B cell (primary cell): ENCODE data around the gene NKAIN2.

Experiments used
- EZH2 ChIP-seq: IDR thresholded peaks from 2 replicates; pipeline ENCODE4 v1.6.1; 2012; ENCODE audit warnings: borderline replicate concordance, low read depth, mild to moderate bottlenecking, moderate library complexity, low read length; ENCODE audit not compliant: insufficient read depth, poor library complexity, severe bottlenecking
- TF ChIP-seq, protein P1 (sequence below): fragments of 200-600 bp; IDR thresholded peaks from one replicate; pipeline ENCODE4 v1.8.0; 2022; ENCODE audit warnings: antibody characterized with exemption, mild to moderate bottlenecking

DNA sequence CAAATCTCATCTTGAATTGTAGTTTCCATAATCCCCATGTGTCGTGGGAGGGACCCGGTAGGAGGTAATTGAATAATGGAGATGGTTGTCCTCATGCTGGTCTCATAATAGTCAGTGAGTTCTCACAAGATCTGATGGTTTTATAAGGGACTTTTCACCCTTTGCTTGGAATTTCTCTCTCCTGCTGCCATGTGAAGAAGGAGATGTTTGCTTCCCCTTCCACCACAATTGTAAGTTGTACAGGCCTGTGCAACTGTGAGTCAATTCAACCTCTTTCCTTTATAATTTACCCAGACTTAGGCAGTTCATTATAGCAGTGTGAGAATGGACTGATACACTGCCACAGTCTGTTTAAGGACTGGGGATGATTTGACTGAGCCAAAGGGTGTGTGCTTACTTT, 44.7 kb downstream of the NKAIN2 start:
- no peak for TF ChIP-seq EZH2
- TF ChIP-seq, protein P1, sequence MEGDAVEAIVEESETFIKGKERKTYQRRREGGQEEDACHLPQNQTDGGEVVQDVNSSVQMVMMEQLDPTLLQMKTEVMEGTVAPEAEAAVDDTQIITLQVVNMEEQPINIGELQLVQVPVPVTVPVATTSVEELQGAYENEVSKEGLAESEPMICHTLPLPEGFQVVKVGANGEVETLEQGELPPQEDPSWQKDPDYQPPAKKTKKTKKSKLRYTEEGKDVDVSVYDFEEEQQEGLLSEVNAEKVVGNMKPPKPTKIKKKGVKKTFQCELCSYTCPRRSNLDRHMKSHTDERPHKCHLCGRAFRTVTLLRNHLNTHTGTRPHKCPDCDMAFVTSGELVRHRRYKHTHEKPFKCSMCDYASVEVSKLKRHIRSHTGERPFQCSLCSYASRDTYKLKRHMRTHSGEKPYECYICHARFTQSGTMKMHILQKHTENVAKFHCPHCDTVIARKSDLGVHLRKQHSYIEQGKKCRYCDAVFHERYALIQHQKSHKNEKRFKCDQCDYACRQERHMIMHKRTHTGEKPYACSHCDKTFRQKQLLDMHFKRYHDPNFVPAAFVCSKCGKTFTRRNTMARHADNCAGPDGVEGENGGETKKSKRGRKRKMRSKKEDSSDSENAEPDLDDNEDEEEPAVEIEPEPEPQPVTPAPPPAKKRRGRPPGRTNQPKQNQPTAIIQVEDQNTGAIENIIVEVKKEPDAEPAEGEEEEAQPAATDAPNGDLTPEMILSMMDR, result no peak
